Mononuclear cell (primary cell): ENCODE measurements around the gene CCDC197. TPM values are rescaled to one million over a fixed set of nuclear protein-coding genes. Genes with fewer than 3 reads are reported as not detected.

Experiments used
- H3K27me3 ChIP-seq: 2 replicates; pipeline ENCODE4 v1.6.0; 2011; ENCODE audit warnings: low read length, control low read depth; ENCODE audit not compliant: insufficient read depth
- H3K4me1 ChIP-seq: 2 replicates; pipeline ENCODE4 v1.5.1; 2011; ENCODE audit warnings: mild to moderate bottlenecking, low read length, control low read depth; ENCODE audit not compliant: insufficient read depth
- H3K4me3 ChIP-seq: 2 replicates; pipeline ENCODE4 v1.5.1; 2011; ENCODE audit warnings: mild to moderate bottlenecking, low read length, moderate library complexity
- H3K9me3 ChIP-seq: 2 replicates; pipeline ENCODE4 v1.5.1; 2011; ENCODE audit warnings: low read depth, mild to moderate bottlenecking, control low read depth, low read length
- total RNA-seq: library from RNA; depleted of rRNA; stranded (reverse); fragments of >200 nt; gene quantifications from one replicate; pipeline ENCODE4 v1.2.3, GENCODE V29; 2012

CCDC197 gene
- total RNA-seq, 1 donor = not detected

DNA sequence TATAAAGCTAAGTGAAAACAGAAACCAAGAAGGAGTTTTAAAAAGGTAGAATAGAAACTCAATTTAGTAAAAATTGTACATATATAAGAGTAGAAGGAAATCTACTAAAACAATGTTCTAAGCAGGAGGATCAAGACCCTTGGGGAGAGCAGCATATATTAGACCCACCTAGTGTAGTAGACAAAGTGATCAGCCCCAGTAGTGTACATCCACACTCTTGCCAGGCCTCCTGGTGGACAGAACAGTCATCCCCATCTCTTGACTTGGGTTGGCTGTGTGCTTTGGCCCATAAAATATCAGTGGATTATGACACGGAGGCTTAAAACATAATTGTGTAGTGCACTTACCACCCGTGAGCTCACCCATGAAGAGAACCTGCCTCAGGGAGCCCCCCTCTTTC is 18.1 kb downstream of the CCDC197 start:
- Histone ChIP-seq H3K9me3 (no peaks in the 10 kb centered on the region), H3K4me3 (no peak overlapping the region), H3K4me1 (peaks cover 9% of the 10 kb centered on the region), H3K27me3 (no peaks in the 10 kb centered on the region)

DNA sequence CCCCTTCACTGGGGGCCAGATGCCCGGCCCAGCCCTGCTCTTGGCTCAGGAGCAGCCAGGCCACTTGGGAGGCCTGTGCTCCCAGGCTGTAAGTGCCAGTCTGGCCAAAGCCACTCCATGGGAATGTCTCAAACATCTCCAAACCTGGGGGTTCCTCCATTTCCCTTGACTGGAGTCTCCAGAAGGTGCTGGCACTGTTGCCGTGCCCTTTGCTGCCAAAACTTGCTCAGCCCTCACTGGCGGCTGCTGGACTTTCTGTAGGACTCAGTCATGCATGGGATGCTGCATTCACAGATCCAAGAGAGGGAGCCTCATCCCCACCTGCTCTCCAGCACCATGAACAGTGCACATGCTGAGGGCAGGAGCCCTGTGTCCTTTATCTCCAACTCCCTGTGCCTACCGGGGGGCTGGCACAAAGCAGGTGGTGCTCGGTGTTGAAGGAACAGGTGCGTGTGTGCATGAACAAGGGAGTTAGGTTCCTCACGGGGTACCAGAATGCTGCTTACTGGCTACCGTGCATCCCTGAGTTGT is 19.4 kb downstream of the CCDC197 start:
- Histone ChIP-seq H3K4me3 (no peak overlapping the region), H3K9me3 (no peaks in the 10 kb centered on the region), H3K4me1 (peaks cover 4% of the 10 kb centered on the region), H3K27me3 (no peaks in the 10 kb centered on the region)

DNA sequence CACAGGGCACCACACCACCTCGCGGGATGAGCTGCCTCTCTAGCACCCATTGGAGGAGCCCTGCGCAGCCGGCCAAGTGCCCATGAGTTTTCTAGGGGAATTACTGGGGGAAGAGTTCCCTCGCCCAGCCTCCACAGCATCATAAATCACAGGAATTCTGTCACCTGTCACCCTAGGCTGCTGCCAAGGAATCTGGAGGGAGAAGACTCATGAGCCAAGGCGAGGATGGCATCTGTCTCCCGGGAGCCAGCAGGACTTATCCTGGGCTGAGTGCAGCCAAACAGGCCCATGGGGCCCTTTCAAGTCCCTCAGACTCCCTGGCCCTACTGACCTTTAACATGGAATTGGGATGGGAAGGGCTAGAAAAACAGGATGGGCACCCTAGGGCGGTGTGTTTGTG is 21.2 kb downstream of the CCDC197 start:
- H3K27me3 ChIP-seq = no peaks in the 10 kb centered on the region
- peaks cover 5% of the 10 kb centered on the region for H3K4me1 ChIP-seq
- no peak overlapping the region for H3K4me3 ChIP-seq
- H3K9me3 ChIP-seq = no peaks in the 10 kb centered on the region

DNA sequence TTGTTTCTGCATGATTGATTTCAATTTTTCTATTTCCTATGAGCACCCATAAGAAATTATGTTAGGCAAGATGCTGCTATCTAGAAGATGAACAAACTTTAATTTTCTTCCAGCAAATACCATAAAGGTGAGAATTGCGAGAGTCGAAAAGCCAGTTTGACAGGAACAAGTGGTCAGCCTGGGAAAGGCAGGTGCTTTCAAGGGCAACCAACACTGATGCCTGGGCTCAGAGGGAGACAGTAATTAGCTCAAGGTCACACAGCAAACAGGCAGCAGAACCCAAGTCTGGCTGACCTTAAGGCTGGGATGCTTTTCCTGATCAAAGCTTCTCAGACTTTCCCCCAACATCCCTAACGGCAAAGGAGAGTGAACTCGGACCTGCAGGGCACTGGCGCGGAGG is 22.2 kb downstream of the CCDC197 start:
- H3K27me3 ChIP-seq = no peaks in the 10 kb centered on the region
- H3K4me1 ChIP-seq = peaks cover 5% of the 10 kb centered on the region
- no peak overlapping the region for H3K4me3 ChIP-seq
- no peaks in the 10 kb centered on the region for H3K9me3 ChIP-seq

DNA sequence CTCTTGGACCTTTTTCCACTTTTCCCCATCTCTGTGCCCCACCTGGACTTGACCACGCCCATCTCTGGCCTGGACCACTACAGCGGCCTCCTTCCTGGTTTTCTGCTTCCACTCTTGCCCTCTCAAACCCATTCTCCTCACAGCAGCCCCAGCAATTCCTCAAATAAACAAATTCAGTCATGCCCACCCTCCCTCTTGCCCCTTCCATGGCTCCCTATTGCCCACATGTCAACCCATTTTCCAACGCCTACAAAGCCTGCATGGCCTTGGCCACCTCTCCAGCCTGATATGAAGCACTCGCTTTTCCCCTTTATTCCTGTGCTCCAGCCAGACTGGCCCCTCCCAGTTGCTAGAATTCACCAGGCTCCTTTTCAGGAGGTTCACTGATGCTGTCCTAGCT is 23.2 kb downstream of the CCDC197 start:
- H3K4me1 ChIP-seq = peaks cover 5% of the 10 kb centered on the region
- no peaks in the 10 kb centered on the region for H3K9me3 ChIP-seq
- no peak overlapping the region for H3K4me3 ChIP-seq
- no peaks in the 10 kb centered on the region for H3K27me3 ChIP-seq

DNA sequence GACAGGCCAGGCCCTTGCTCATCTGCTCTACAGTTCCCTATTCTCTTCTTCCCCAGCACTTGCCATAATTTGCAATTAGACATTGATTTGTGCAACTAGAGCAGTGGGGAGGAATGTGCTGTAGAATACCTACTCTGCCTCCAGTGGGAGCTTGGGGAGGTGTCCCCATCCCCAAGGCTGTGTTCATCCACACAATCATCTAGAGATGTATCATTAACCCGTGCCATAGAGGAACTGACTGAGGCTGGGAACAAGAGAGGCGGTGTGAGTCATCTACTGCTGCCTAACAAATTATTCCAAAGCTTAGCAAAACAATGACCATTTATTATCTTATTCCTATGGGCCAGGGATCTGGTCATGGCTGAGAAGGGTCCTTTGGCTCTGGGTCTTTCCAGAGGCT is 23.9 kb downstream of the CCDC197 start:
- Histone ChIP-seq H3K4me3 (no peak overlapping the region), H3K27me3 (no peaks in the 10 kb centered on the region), H3K9me3 (no peaks in the 10 kb centered on the region), H3K4me1 (peaks cover 5% of the 10 kb centered on the region)

DNA sequence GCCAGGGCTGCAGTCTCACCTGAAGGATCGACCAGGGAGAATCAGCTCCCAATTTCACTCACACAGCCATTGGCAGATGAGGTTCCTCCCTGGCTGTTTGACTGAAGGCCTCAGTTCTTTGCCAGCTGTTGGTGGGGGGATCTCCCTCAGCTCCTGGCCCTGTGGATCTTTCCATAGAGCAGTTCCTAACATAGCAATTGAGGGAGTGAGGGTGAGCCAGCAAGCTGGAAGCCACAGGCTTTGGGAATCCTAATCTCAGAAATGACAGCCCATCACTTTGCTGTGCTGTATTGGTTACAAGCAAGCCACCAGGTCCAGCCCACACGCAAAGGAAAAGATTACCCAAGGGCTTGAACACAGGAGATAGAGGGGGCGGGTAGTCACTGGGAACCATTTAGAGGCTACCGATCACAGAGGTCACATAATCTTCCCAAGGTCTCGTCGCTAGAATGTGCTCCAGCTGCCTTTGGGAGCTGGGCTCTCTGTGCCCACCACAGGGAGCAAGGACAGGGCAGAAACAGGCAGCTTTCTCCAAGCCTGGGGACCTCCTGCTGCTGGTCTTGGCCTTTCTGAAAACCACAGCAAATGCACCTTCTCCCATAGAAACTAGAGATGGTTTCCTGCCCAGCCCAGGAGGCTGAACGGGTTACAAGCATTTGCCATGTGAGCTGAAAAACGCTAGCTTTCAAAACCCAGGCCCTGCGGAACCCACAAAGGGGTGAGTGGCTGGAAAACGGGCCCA is 24.5 kb downstream of the CCDC197 start:
- H3K27me3 ChIP-seq = no peaks in the 10 kb centered on the region
- no peak overlapping the region for H3K4me3 ChIP-seq
- peaks cover 5% of the 10 kb centered on the region for H3K4me1 ChIP-seq
- H3K9me3 ChIP-seq = no peaks in the 10 kb centered on the region

DNA sequence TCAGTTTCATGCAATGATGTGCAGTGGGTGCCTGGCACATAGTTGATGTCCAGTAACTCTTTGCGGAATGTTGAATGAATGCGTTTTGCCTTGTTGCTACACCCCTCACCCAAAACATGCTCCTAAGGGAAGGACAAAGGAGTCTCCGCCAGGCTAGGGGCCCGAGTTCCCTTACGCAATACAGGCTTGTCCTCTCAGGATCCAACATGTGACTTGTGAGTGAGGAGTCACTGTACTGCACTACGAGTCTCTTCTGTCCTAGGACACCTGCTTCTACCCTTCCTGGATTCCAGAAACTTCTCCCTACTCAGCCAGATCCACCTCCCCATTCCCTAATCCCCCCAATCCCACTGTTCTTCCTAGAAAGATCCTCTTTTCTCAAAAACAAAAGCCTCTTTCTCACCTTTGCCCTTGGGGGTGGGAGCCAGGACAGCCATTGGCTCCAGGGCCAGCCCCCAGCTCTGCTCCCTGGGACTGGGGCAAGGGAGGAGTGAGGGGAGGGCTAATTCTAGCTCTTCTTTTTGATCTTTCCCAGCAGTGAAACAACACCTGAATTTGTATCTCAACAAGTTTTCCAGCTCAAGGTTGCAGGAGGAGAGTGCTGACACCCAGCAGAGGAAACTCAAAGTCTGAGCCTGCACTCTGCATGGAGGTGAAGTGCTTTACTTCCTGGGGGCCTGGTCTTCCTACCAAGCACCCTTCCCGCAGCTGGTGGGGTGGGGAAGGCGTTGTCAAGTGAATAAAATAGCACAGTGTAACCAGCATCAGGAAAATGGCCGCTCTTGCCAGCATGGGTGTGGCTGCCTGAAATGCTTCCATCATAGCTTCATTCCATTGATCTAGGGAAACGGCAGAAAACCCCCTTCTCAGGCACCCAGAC is 25.7 kb downstream of the CCDC197 start:
- H3K9me3 ChIP-seq = no peaks in the 10 kb centered on the region
- no peak overlapping the region for H3K4me3 ChIP-seq
- H3K4me1 ChIP-seq = peaks cover 11% of the 10 kb centered on the region
- no peaks in the 10 kb centered on the region for H3K27me3 ChIP-seq

DNA sequence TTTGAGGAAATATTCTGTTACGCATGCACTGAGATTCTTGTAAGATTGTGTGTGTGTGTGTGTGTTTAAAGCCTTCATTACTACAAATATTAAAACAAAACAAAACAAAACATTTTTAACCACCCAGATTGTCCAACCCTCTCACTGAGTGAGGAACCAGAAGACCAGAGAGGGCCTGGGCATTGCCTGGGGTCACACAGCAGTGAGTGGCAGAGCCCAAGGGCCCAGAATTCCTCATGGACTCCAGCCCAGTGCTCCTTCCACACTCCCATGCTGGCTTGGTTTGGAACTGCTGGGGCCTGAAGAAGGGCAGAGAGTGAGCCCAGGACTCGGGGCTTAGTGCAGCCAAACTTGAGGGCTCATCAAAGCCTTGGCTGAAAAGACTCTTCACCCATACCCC is 27.4 kb downstream of the CCDC197 start:
- Histone ChIP-seq H3K4me1 (peaks cover 24% of the 10 kb centered on the region), H3K27me3 (no peaks in the 10 kb centered on the region)

DNA sequence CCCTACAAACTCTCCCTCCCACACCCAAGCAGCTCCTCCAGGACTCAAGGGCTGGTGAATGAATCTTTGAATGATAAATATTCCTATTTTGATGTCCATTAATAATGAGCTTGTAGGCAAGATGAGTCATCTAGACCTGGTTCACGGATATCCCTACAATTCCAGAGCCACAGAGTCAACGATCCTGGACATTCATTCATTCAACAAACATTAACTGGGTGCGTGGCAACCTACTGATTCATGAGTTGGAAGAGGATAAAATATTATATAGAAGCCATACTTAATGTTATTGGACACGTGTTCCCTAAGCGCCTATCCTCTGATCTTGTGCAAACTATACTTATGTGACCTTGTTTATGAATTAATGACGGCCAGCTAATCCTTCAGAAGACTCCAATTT is 28.6 kb downstream of the CCDC197 start:
- Histone ChIP-seq H3K4me3 (no peak overlapping the region), H3K4me1 (peaks cover 27% of the 10 kb centered on the region), H3K9me3 (no peaks in the 10 kb centered on the region), H3K27me3 (no peaks in the 10 kb centered on the region)

More for the DNA sequence above, 27.4 kb downstream of the CCDC197 start:
- H3K4me3 ChIP-seq = no peak overlapping the region
- H3K9me3 ChIP-seq = no peaks in the 10 kb centered on the region

DNA sequence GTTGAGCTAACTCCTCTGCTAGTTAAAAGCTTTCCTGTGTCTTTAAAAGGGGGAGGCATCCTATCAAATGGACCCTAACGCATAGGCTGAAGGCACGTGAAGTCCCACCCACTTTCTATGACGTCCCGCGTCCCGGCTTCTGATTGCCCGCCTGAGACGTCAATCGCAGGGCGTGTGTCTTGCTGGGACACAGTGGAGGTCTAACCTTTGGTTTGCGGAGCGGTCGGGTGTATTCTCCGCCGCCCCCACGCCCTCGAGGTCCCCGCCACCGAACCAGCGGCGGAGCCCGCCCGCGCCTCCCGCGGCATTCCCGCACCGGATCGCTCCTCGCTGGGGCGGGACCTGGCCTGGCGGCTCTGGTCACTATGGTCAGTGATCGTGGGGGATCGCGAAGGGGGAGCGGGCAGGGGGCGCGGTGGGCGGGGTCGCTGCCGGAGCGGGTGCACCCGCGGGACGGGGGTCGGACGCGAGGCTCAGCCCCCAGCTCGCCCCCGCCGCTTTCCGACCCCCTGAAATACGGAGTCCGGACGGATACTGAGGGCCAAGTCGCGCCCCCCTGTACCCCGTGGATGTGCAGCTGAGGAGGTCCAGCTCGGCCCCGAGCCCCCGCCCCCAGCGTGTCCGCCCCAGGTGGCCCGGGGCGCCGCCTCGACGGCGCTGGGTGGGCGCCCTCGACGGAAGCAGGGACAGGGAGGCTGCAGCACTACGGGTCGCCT is 29.2 kb downstream of the CCDC197 start, which contains the start of gene OTUB2:
Gene OTUB2 (plus strand): TSS at position 168 of the 716 bp plus-strand sequence. CDS start 198 bp downstream, at position 366.
- peak within 1 kb of the TSS; percentile 38 for H3K4me3 ChIP-seq
- H3K4me1 ChIP-seq = peaks cover 27% of the 10 kb centered on the region
- no peaks in the 10 kb centered on the region for H3K9me3 ChIP-seq
- H3K27me3 ChIP-seq = no peaks in the 10 kb centered on the region

DNA sequence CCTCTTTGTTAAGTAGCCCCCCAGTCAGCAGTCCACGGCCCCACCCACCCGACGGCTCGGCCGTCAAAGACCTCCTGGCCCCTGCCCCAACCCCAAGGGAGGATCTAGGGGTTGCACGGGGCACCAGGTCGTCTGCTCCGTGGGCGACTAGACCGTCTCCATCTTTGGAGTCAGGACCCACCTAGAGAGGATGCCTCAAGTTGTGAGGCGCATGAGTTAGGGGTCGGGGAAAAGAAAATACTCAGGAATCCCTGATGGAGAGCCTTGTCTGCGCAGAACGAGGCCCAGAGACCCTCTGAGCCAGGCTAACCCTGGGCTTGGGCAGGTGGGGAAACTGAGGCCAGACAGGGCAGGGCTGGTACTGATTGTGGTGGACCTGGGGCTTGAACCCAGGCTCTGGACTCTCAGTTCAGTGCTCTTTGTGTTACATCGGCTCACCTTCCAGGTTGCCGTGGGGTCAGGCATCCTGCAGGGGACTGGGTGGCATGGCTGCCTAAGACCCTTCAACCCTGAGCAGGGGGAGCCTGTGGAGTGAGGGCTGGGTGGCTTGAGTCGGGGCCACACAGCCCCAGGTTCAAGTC is 29.9 kb downstream of the CCDC197 start:
- Histone ChIP-seq H3K4me3 (peak overlapping the region; percentile 38), H3K27me3 (no peaks in the 10 kb centered on the region), H3K9me3 (no peaks in the 10 kb centered on the region), H3K4me1 (peaks cover 27% of the 10 kb centered on the region)

DNA sequence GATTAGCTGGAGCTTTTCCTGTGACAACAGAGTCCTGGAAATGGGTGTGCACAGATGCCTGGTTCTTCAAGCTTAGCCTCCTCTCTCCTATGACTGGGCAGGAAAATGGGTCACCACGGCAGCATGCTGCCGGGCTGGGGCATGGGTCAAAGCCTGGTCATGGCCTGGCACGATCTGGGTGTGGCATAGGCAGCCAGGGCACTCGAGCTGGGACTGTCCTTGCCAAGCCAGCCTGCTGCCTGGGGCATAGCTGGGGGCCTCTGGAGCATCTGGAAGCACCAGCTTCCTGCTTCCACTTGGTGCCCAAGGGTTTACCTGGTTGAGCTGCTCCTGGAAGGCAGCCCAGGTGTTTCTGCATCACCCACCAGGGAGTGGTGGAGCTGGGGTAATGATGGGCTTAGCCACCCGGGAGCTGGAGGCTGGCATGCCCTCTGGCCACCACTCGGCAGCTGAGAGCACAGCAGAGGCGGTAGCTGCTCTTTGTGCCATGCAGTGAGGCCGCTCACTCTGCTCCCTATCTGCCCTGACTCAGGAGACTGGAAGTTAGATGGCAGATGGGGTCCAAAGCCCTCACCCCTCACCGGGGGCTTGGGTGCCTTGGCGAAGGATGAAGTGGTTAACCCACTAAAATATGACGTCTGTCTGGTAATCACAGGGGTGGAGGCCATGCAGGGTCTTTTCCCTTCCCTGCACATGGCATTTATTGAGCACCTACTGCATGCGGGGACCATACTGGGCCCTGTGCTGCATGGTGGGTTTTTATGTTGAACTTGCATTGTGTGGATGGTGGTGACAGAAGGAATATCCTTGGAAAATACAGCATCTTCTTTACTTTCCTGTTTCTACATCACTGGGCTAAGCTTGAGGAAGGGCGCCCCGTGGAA is 30.7 kb downstream of the CCDC197 start:
- Histone ChIP-seq H3K27me3 (no peaks in the 10 kb centered on the region), H3K9me3 (no peaks in the 10 kb centered on the region), H3K4me3 (no peak overlapping the region), H3K4me1 (peaks cover 22% of the 10 kb centered on the region)

DNA sequence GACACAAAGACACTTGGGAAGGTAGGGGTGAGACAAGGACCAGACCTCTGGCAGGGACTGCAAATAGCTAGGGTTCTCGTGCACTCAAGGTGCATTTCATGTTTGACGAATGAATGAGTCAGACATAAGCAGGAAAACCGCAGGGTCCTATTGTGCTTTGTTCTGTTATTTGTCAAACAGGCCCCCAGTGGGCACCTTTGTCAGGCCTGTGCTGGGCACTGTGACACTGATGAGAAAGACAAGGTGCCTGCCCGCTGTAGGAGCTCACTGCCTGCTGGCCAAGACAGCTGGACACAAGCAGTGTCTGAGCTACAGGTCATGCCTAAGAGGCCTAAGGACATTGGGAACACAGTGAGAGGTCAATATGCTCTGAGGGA is 31.3 kb downstream of the CCDC197 start:
- Histone ChIP-seq H3K27me3 (no peaks in the 10 kb centered on the region), H3K4me3 (no peak overlapping the region), H3K9me3 (no peaks in the 10 kb centered on the region), H3K4me1 (peaks cover 22% of the 10 kb centered on the region)
